Measurements from ENCODE around the gene PTPRN2.

DNA sequence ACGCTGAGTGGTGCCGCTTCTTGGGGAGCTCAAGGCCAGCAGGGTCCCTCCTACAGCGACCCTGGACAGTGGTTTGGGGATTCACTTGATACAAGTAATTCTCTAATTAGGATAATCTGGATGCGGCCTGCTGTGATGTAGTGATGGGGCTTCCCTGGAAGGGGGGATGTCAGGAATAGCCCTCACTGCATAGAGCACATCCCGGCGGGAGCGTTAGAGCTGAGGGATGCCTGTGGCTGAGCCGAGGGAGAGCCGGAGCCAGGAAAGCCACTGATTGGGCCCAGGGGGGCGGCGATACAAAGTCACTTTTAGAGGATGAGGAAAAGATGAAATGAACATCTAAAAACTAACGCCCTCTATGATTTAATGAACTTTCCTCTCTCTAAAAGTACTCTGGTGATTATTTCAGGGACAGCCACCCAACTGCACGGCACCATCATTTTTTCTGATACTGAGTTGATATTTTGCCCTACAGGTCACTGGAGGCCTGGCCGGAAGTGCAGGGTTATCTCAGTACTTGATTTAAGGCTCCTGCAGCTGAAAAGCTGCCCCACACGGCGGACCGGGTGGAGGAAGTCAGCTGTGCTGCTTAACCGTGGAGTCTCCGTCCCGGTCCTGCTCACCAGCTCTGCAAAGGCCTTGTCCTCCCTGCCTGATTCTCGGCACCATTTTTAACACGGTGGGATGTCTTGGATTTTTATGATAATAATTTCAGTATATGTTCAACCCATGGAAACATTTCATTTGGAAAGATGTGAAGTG is 732.0 kb downstream of the PTPRN2 start:
- TF ChIP-seq, protein P1, sequence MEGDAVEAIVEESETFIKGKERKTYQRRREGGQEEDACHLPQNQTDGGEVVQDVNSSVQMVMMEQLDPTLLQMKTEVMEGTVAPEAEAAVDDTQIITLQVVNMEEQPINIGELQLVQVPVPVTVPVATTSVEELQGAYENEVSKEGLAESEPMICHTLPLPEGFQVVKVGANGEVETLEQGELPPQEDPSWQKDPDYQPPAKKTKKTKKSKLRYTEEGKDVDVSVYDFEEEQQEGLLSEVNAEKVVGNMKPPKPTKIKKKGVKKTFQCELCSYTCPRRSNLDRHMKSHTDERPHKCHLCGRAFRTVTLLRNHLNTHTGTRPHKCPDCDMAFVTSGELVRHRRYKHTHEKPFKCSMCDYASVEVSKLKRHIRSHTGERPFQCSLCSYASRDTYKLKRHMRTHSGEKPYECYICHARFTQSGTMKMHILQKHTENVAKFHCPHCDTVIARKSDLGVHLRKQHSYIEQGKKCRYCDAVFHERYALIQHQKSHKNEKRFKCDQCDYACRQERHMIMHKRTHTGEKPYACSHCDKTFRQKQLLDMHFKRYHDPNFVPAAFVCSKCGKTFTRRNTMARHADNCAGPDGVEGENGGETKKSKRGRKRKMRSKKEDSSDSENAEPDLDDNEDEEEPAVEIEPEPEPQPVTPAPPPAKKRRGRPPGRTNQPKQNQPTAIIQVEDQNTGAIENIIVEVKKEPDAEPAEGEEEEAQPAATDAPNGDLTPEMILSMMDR (conservative IDR thresholded peaks at IDR 0.05 in 1 of 2, IDR thresholded peaks at IDR 0.05 in 1 of 2; ENCODE audit: low read depth in 1 of 2, low read length in 2 of 2) = no peak
- TF ChIP-seq EZH2 (IDR thresholded peaks at IDR 0.05; ENCODE audit: low read length, missing control alignments) = no peak

Data from fibroblast of lung (primary cell).